Tibial nerve (tissue), 4 donors: Measurements from ENCODE around the gene LY6G5B. TPM values are rescaled to one million over a fixed set of nuclear protein-coding genes. Genes with fewer than 3 reads are reported as not detected.
A peak's percentile ranks its signal among the peaks of the same experiment; 100 is the strongest.

Experiments
- DNase-seq, 2 donors: peaks; one replicate each; pipeline ENCODE4 v3.0.0-alpha.2; 2019; ENCODE audit warnings: low spot score in 2 of 2
- H3K27ac ChIP-seq, 4 donors: fragments of 200-600 bp; sonication (generic) in 3 of 4; one replicate each; pipeline ENCODE4 v1.5.1; 2017 to 2019; ENCODE audit warnings: mild to moderate bottlenecking in 1 of 4
- H3K27me3 ChIP-seq, 2 donors: fragments of 200-600 bp; sonication (generic) in 1 of 2; one replicate each; pipeline versions ENCODE4 v1.5.1 to v1.6.0; 2017 to 2019
- H3K36me3 ChIP-seq, 3 donors: fragments of 200-600 bp; sonication (generic); one replicate each; pipeline ENCODE4 v1.5.1; 2018 to 2019
- H3K4me1 ChIP-seq, 4 donors: fragments of 200-600 bp; sonication (generic) in 3 of 4; one replicate each; pipeline ENCODE4 v1.5.1; 2017 to 2019
- H3K4me3 ChIP-seq, 4 donors: fragments of 200-600 bp; sonication (generic) in 3 of 4; one replicate each; pipeline ENCODE4 v1.5.1; 2017 to 2019; ENCODE audit warnings: mild to moderate bottlenecking in 1 of 4, moderate library complexity in 1 of 4
- H3K9me3 ChIP-seq, 4 donors: fragments of 200-600 bp; sonication (generic) in 3 of 4; one replicate each; pipeline ENCODE4 v1.5.1; 2017 to 2019
- CTCF ChIP-seq, 5 experiments: fragments of 200-600 bp in 3 of 5; fragments of 450-650 bp in 2 of 5; sonication (generic) in 3 of 5; IDR thresholded peaks; one replicate each; pipeline ENCODE4 v1.5.1; 2016 to 2019; ENCODE audit warnings: antibody characterized with exemption in 5 of 5, mild to moderate bottlenecking in 3 of 5, moderate library complexity in 2 of 5
- EP300 ChIP-seq, 2 donors: sonication (generic); formaldehyde crosslinking; IDR thresholded peaks; one replicate each; pipeline ENCODE4 v1.6.1; 2017; ENCODE audit warnings: antibody characterized with exemption in 2 of 2, mild to moderate bottlenecking in 1 of 2
- POLR2A ChIP-seq, 2 donors: fragments of 450-650 bp; IDR thresholded peaks; one replicate each; pipeline ENCODE4 v1.6.1; 2017; ENCODE audit warnings: antibody characterized with exemption in 2 of 2, mild to moderate bottlenecking in 2 of 2, moderate library complexity in 2 of 2
- WGBS, 2 donors: methylation state at CpG; one replicate each; pipeline ENCODE4 v1.1.5; 2018; 5-methylcytosine and 5-hydroxymethylcytosine counted together
- total RNA-seq, 4 donors: library from RNA; depleted of rRNA; stranded (reverse); fragments of >200 nt; gene quantifications; one replicate each; pipeline ENCODE4 v1.1.0, GENCODE V29; 2016

LY6G5B gene
- total RNA-seq, 4 donors from 2014 or later = 7.6 to 13.0 (median 9.8) TPM

GRCh38 chr6:31697555-31697954, 27.8 kb downstream of the LY6G5B start:
- no peak overlapping the region for H3K4me3 ChIP-seq
- H3K36me3 ChIP-seq = peaks cover 0 to 76% (median 5%) of the 10 kb centered on the region in 3 donors
- H3K27ac ChIP-seq = no peak overlapping the region
- H3K4me1 ChIP-seq = peaks cover 0 to 30% (median 13%) of the 10 kb centered on the region in 4 donors
- H3K27me3 ChIP-seq = no peaks in the 10 kb centered on the region
- TF ChIP-seq CTCF (IDR thresholded peaks at IDR 0.05) (no peak), POLR2A (IDR thresholded peaks at IDR 0.05) (no peak), EP300 (IDR thresholded peaks at IDR 0.05) (no peak)
- DNase-seq = no peak
- WGBS, 2 donors = 38 to 57% methylated on average over 3 of the region's 3 CpGs
- H3K9me3 ChIP-seq = no peaks in the 10 kb centered on the region

- 86 to 88% methylated on average over 5 of the region's 5 CpGs for WGBS, 2 donors
Measured at GRCh38 chr6:31700740-31701401, 31.1 kb downstream of the LY6G5B start.

GRCh38 chr6:31701666-31702404, 32.1 kb downstream of the LY6G5B start:
- peaks cover 0 to 33% (median 0%) of the 10 kb centered on the region in 3 donors for H3K36me3 ChIP-seq
- peak overlapping the region; percentile 61 to 92 (median 76) for H3K4me3 ChIP-seq
- peak overlapping the region; percentile 89 to 98 (median 96) for H3K27ac ChIP-seq
- peaks cover 0 to 38% (median 16%) of the 10 kb centered on the region in 4 donors for H3K4me1 ChIP-seq
- H3K9me3 ChIP-seq = no peaks in the 10 kb centered on the region
- H3K27me3 ChIP-seq = no peaks in the 10 kb centered on the region
- no peak for DNase-seq
- TF ChIP-seq EP300 (IDR thresholded peaks at IDR 0.05) = no peak
- TF ChIP-seq POLR2A (IDR thresholded peaks at IDR 0.05) = no peak
- no peak for TF ChIP-seq CTCF (IDR thresholded peaks at IDR 0.05)
- 14 to 21% methylated on average over 7 of the region's 7 CpGs for WGBS, 2 donors

More at GRCh38 chr6:31700740-31701401, 31.1 kb downstream of the LY6G5B start:
- Histone ChIP-seq H3K27me3 (no peaks in the 10 kb centered on the region), H3K36me3 (peaks cover 0 to 43% (median 5%) of the 10 kb centered on the region in 3 donors), H3K9me3 (no peaks in the 10 kb centered on the region), H3K4me3 (no peak overlapping the region), H3K27ac (peak overlapping the region in 1 of 4 donors; percentile 98), H3K4me1 (peaks cover 0 to 38% (median 16%) of the 10 kb centered on the region in 4 donors)
- TF ChIP-seq EP300 (IDR thresholded peaks at IDR 0.05) = no peak
- TF ChIP-seq POLR2A (IDR thresholded peaks at IDR 0.05) = no peak
- TF ChIP-seq CTCF (IDR thresholded peaks at IDR 0.05) = no peak
- DNase-seq = no peak

GRCh38 chr6:31702405-31702818, 32.6 kb downstream of the LY6G5B start:
- H3K36me3 ChIP-seq = peaks cover 0 to 28% (median 0%) of the 10 kb centered on the region in 3 donors
- TF ChIP-seq EP300 (IDR thresholded peaks at IDR 0.05) (no peak), CTCF (IDR thresholded peaks at IDR 0.05) (no peak), POLR2A (IDR thresholded peaks at IDR 0.05) (no peak)
- H3K27ac ChIP-seq = peak overlapping the region; percentile 89 to 98 (median 96)
- no peak for DNase-seq
- H3K9me3 ChIP-seq = no peaks in the 10 kb centered on the region
- no peaks in the 10 kb centered on the region for H3K27me3 ChIP-seq
- peak overlapping the region; percentile 61 to 92 (median 76) for H3K4me3 ChIP-seq
- WGBS, 2 donors = 1% methylated on average over 10 of the region's 10 CpGs
- H3K4me1 ChIP-seq = peaks cover 0 to 38% (median 16%) of the 10 kb centered on the region in 4 donors
